GM18498 (cell line): ENCODE data around the gene ADM5.

Experiments used
- ATAC-seq: cut with Tn5 transposase; IDR thresholded peaks from one replicate; pipeline ENCODE4 v1.9.1; 2021; ENCODE audit warnings: mild to moderate bottlenecking, moderate library complexity; ENCODE audit not compliant: unreplicated experiment

ADM5 gene

GRCh38 chr19:49658139-49658517 lies 31.3 kb upstream of the ADM5 start:
- no peak for ATAC-seq

GRCh38 chr19:49658566-49659442 lies 30.6 kb upstream of the ADM5 start:
- no peak for ATAC-seq

GRCh38 chr19:49660338-49660961 lies 28.9 kb upstream of the ADM5 start:
- no peak for ATAC-seq

- no peak for ATAC-seq
Measured at GRCh38 chr19:49662011-49662410, 27.4 kb upstream of the ADM5 start.

- ATAC-seq: no peak
Measured at GRCh38 chr19:49663224-49663623, 26.2 kb upstream of the ADM5 start.

- no peak for ATAC-seq
Measured at GRCh38 chr19:49664171-49665035, 25.0 kb upstream of the ADM5 start.

GRCh38 chr19:49665036-49665350 lies 24.4 kb upstream of the ADM5 start:
- ATAC-seq: no peak

GRCh38 chr19:49665351-49666119 lies 23.9 kb upstream of the ADM5 start, which contains the start of the genes BCL2L12 and IRF3:
Gene BCL2L12 (plus strand): TSS chr19:49665933. CDS start chr19:49666693, 760 bp downstream.
Gene IRF3 (minus strand): TSS chr19:49665857. CDS start chr19:49664838, 1,019 bp downstream.
- ATAC-seq: peak; percentile 86

GRCh38 chr19:49666120-49666444 lies 23.3 kb upstream of the ADM5 start:
- ATAC-seq: no peak

GRCh38 chr19:49667473-49667872 lies 21.9 kb upstream of the ADM5 start:
- no peak for ATAC-seq

GRCh38 chr19:49669516-49669915 lies 19.9 kb upstream of the ADM5 start:
- no peak for ATAC-seq

- ATAC-seq: no peak
Measured at GRCh38 chr19:49672131-49672919, 17.1 kb upstream of the ADM5 start.

GRCh38 chr19:49676136-49676783 lies 13.1 kb upstream of the ADM5 start:
- peak; percentile 30 for ATAC-seq

GRCh38 chr19:49676784-49677230 lies 12.6 kb upstream of the ADM5 start:
- peak; percentile 70 for ATAC-seq

GRCh38 chr19:49677231-49677900 lies 12.0 kb upstream of the ADM5 start, which contains the start of gene PRMT1:
Gene PRMT1 (plus strand): TSS chr19:49677271. CDS start chr19:49677281, 10 bp downstream.
- ATAC-seq: peak; percentile 16

- ATAC-seq: no peak
Measured at GRCh38 chr19:49677901-49678674, 11.3 kb upstream of the ADM5 start.

GRCh38 chr19:49678985-49679770 lies 10.2 kb upstream of the ADM5 start:
- ATAC-seq: no peak
